ENCODE results near the gene PSRC1.

DNA sequence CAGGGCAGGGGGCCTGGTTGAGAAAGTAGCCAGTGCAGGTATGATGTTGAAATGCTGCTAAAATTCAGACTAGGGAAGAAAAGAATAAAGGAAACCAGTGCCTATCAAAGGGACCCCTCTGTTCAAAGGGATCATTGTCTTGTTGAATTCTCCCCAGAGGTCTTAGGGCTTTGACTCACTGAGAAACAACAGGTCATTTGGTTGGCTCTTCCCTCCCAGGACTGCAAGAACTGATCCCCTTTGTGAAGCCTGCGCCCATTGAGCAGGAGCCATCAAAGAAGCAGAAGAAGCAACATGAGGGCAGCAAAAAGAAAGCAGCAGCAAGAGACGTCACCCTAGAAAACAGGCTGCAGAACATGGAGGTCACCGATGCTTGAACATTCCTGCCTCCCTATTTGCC, 45.4 kb downstream of the PSRC1 start:
- TF ChIP-seq, protein P1, sequence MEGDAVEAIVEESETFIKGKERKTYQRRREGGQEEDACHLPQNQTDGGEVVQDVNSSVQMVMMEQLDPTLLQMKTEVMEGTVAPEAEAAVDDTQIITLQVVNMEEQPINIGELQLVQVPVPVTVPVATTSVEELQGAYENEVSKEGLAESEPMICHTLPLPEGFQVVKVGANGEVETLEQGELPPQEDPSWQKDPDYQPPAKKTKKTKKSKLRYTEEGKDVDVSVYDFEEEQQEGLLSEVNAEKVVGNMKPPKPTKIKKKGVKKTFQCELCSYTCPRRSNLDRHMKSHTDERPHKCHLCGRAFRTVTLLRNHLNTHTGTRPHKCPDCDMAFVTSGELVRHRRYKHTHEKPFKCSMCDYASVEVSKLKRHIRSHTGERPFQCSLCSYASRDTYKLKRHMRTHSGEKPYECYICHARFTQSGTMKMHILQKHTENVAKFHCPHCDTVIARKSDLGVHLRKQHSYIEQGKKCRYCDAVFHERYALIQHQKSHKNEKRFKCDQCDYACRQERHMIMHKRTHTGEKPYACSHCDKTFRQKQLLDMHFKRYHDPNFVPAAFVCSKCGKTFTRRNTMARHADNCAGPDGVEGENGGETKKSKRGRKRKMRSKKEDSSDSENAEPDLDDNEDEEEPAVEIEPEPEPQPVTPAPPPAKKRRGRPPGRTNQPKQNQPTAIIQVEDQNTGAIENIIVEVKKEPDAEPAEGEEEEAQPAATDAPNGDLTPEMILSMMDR (IDR thresholded peaks at IDR 0.05) = no peak
- no peak for TF ChIP-seq POLR2A (IDR thresholded peaks at IDR 0.05)

Measured in uterus (tissue), 2 donors.